Tracheal epithelial cell (primary cell): ENCODE results near the gene SPPL3. TPM values are rescaled to one million over a fixed set of nuclear protein-coding genes. Genes with fewer than 3 reads are reported as not detected.

ENCODE experiments used
- total RNA-seq: library from RNA; depleted of rRNA; stranded (reverse); fragments of >200 nt; gene quantifications from 2 replicates; pipeline ENCODE4 v1.2.1, GENCODE V29; 2014

SPPL3 gene, protein sequence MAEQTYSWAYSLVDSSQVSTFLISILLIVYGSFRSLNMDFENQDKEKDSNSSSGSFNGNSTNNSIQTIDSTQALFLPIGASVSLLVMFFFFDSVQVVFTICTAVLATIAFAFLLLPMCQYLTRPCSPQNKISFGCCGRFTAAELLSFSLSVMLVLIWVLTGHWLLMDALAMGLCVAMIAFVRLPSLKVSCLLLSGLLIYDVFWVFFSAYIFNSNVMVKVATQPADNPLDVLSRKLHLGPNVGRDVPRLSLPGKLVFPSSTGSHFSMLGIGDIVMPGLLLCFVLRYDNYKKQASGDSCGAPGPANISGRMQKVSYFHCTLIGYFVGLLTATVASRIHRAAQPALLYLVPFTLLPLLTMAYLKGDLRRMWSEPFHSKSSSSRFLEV
- 5.5 and 9.2 TPM in 2 replicates for total RNA-seq

DNA sequence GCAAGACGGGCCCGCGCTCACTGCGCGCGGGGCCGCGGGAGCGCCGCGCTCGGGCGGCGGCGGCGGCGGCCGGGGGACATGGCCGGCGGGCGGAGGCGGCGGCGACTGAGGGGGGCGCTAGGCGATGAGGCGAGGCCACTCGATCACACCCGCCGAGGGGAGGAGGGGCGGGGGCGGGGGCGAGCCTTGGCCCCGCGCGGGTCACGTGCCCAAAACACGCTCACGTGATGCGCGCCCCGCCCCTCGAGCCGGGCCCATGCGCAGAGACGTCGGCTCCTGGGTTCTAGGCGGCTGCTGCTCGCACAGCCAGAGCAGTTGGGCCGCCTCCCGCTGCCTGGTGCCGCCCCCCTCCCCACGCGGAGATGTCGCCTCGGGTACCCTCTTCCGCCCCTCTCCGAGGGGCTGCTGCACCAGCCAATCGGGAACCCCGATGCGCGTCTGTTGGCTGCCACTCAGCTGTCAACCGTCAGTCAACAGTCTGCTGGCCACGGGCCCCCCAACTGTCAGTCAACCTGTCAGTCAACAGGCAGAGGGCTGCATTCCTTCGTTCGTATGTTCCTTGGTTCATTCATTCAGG is at the start of gene SPPL3:
Gene SPPL3, minus strand, starts transcription at position 162 of the 577 bp plus-strand sequence. CDS start 491 bp downstream, outside the sequence.

GRCh38 chr12:120725659-120726509 is 178.3 kb downstream of the SPPL3 start, which contains the start of gene ACADS:
TSS of gene ACADS (plus strand) at chr12:120725826. CDS start at chr12:120725886, 60 bp downstream.

Other genes with a start within 250 kb of the SPPL3 start
- 51.6 and 76.6 TPM in 2 replicates for gene MLEC, start 217.2 kb downstream of the SPPL3 start, total RNA-seq
- 12.0 and 18.8 TPM in 2 replicates for gene UNC119B, start 193.9 kb downstream of the SPPL3 start, total RNA-seq
- gene ACADS, start 178.5 kb downstream of the SPPL3 start, total RNA-seq: 13.4 and 15.2 TPM in 2 replicates
- 0.48 TPM in 1 of 2 replicates, not detected in the other for gene HNF1A, start 74.2 kb upstream of the SPPL3 start, total RNA-seq
- 3.2 and 4.6 TPM in 2 replicates for gene C12orf43, start 112.1 kb upstream of the SPPL3 start, total RNA-seq
- 1.1 and 1.7 TPM in 2 replicates for gene OASL, start 134.9 kb upstream of the SPPL3 start, total RNA-seq
- gene P2RX7, start 228.5 kb upstream of the SPPL3 start, total RNA-seq: 0.43 and 0.72 TPM in 2 replicates